ENCODE measurements around the gene KIF11. TPM values are rescaled to one million over a fixed set of nuclear protein-coding genes. Genes with fewer than 3 reads are reported as not detected.
A peak's percentile ranks its signal among the peaks of the same experiment; 100 is the strongest.

The KIF11 gene
- total and polyA plus RNA-seq, 9 of the 15 experiments (the other 6 are each of a cell fraction or from before 2014, with no cell fraction given) = 11.3 to 54.4 (median 29.2) TPM

GRCh38 chr10:92689663-92690210 is 96.8 kb downstream of the KIF11 start, which contains the start of gene HHEX (continued):
- TF ChIP-seq ID3 (CRISPR knock-in tag; IDR thresholded peaks at IDR 0.05) = no peak
- TF ChIP-seq ID3 (tag; IDR thresholded peaks at IDR 0.05) = no peak
- TF ChIP-seq TAF7 (tag; IDR thresholded peaks at IDR 0.05) = no peak
- TF ChIP-seq, protein P1, sequence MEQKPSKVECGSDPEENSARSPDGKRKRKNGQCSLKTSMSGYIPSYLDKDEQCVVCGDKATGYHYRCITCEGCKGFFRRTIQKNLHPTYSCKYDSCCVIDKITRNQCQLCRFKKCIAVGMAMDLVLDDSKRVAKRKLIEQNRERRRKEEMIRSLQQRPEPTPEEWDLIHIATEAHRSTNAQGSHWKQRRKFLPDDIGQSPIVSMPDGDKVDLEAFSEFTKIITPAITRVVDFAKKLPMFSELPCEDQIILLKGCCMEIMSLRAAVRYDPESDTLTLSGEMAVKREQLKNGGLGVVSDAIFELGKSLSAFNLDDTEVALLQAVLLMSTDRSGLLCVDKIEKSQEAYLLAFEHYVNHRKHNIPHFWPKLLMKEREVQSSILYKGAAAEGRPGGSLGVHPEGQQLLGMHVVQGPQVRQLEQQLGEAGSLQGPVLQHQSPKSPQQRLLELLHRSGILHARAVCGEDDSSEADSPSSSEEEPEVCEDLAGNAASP (IDR thresholded peaks at IDR 0.05) = no peak
- no peak for TF ChIP-seq JUND (IDR thresholded peaks at IDR 0.05; ENCODE audit: borderline replicate concordance, low read depth, low read length)
- TF ChIP-seq JUND (tag; IDR thresholded peaks at IDR 0.05; ENCODE audit: borderline replicate concordance, low read depth, low read length) = no peak
- TF ChIP-seq RHOXF2B (CRISPR knock-in tag; conservative IDR thresholded peaks at IDR 0.05) = no peak
- no peak for TF ChIP-seq SUPT5H (IDR thresholded peaks at IDR 0.05)
- peak; percentile 17; the same call in 1 of the 2 replicates for TF ChIP-seq CBX1 (IDR thresholded peaks at IDR 0.05; ENCODE audit: low read depth)
- TF ChIP-seq ZNF134 (CRISPR knock-in tag; conservative IDR thresholded peaks at IDR 0.05) = no peak
- TF ChIP-seq, protein P2, sequence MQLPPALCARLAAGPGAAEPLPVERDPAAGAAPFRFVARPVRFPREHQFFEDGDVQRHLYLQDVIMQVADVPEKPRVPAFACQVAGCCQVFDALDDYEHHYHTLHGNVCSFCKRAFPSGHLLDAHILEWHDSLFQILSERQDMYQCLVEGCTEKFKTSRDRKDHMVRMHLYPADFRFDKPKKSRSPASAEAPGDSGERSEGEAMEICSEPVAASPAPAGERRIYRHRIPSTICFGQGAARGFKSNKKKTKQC (CRISPR knock-in tag; IDR thresholded peaks at IDR 0.05) = no peak
- no peak for TF ChIP-seq ZFP30 (CRISPR knock-in tag; IDR thresholded peaks at IDR 0.05; ENCODE audit: borderline replicate concordance)
- no peak for TF ChIP-seq CTCF (IDR thresholded peaks at IDR 0.05 in 2 of 3, conservative IDR thresholded peaks at IDR 0.05 in 1 of 3; ENCODE audit: insufficient read depth in 2 of 3, low read depth in 1 of 3, low read length in 3 of 3)
- no peak for TF ChIP-seq RBM39 (optimal IDR thresholded peaks at IDR 0.05; ENCODE audit: low read depth, low read length)
- TF ChIP-seq NCOA1 (IDR thresholded peaks at IDR 0.05; ENCODE audit: low read depth) = no peak
- no peak for TF ChIP-seq SIX5 (IDR thresholded peaks at IDR 0.05; ENCODE audit: borderline replicate concordance in 1 of 2, insufficient read depth in 1 of 2, low read depth in 1 of 2, low read length in 2 of 2)
- no peak for TF ChIP-seq RNF2 (IDR thresholded peaks at IDR 0.05)
- no peak for TF ChIP-seq ZNF75A (CRISPR knock-in tag; IDR thresholded peaks at IDR 0.05)
- TF ChIP-seq ZNF140 (CRISPR knock-in tag; IDR thresholded peaks at IDR 0.05) = no peak
- no peak for TF ChIP-seq STAT5B (CRISPR knock-in tag; IDR thresholded peaks at IDR 0.05)

Measured in K562 (cell line).